Measurements from ENCODE around the gene CEP112.
"Not testable (repeated sequence)": the region's sequence is repeated elsewhere in the genome, so short reads cannot be mapped to it uniquely, and the experiment has no call there.

CEP112 gene

DNA sequence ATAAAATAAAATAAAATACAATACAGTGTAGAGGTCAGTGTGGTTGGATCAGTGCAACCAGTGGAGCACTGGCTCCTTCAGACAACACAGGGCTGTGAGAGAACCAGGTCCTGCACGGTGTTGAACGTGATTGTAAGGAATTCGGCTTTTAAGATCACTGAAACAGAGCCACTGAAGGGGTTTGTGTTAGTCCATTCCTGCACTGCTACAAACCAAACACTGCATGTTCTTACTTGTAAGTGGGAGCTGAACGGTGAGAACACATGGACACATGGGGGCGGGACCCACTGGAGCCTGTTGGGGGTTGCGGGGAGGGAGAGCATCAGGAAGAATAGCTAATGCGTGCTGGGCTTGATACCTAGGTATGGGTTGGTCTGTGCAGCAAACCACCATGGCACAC, 437.3 kb downstream of the CEP112 start:
- DNase-seq = no peak

GRCh38 chr17:65754081-65754480, 437.9 kb downstream of the CEP112 start:
- no peak for DNase-seq

DNA sequence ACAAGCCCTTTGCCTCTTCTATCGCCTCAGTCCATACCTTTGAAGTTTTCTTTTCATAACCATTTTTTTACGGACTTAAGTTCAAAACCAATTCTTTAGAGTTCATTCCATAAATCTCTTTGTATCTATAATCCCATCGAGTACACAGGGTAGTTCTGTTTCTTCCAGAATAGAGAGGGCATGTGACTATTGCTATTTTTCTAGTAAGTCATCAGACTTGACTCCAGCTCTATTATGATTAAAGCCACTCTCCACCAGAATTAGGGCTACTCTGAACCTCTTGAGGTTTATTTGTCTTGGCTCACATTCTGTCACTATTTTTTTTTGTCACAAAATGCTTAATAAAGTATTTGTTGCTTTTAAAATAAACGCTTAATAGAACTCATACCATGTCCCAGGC, 438.6 kb downstream of the CEP112 start:
- no peak for DNase-seq

GRCh38 chr17:65751263-65751662, 440.7 kb downstream of the CEP112 start:
- no peak for DNase-seq

- no peak for DNase-seq
Observed at GRCh38 chr17:65750631-65751115, 441.3 kb downstream of the CEP112 start.

- DNase-seq = no peak
Observed at GRCh38 chr17:65750166-65750565, 441.8 kb downstream of the CEP112 start.

GRCh38 chr17:65749479-65749878, 442.5 kb downstream of the CEP112 start:
- no peak for DNase-seq

DNA sequence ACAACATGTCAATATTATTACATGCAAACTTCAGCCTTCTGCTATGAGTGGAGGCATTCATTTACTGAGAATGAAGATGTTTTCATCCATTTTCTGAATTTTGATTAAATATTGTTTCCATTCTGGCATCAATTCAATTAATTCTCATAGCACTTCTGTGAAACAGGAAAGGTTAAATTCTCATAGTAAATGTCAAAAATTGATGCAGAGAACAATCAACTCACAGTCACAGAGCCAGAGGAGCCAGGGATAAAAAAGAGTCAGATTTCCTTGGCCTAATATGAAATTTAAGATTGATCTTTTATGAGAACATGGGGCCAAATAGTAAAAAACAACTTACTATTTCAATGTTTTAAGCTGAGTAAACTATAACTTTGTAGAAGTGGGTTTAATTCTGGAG, 446.7 kb downstream of the CEP112 start:
- DNase-seq = no peak

GRCh38 chr17:65743308-65743655, 448.7 kb downstream of the CEP112 start:
- DNase-seq = no peak

- DNase-seq = peak; percentile 32
Observed at GRCh38 chr17:65742403-65743307, 449.3 kb downstream of the CEP112 start.

- no peak for DNase-seq
Observed at GRCh38 chr17:65741710-65742109, 450.2 kb downstream of the CEP112 start.

DNA sequence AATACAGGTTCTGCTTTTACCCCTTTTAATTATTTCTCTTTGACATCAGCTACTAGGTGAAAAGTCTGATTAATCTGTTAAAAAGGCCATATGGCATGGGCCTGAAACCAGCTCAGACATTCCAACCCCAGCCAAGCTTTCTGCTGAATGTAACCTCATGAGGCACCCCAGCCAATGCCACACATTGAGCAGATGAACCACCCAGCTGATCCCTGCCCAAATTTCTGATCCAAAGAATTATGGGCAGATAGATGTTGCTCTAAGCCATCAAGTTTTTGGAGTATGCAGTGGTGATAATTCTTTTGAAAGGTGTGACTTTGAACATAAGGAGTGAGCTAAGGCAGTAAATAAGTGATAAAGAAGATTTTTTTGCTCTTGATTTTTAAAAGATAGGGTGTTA, 452.9 kb downstream of the CEP112 start:
- no peak for DNase-seq

DNA sequence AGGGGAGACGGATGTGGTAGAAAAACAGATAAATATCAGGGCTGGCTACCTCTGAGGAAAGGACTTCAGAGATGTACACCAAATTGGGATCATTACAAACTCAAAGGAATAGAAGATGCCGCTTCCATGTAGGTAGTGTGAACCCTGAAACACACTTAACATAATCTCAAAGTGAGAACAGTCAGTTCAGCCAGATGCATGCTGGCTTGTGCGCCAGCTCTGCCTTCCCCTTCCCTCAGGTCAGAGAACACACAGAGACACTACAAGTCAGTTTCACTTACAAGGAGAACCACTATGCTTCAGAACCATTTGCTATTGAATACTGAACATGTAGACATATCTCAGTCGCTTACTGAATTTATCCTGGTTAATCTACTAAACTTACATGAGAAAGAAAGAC, 454.5 kb downstream of the CEP112 start:
- DNase-seq = no peak

DNA sequence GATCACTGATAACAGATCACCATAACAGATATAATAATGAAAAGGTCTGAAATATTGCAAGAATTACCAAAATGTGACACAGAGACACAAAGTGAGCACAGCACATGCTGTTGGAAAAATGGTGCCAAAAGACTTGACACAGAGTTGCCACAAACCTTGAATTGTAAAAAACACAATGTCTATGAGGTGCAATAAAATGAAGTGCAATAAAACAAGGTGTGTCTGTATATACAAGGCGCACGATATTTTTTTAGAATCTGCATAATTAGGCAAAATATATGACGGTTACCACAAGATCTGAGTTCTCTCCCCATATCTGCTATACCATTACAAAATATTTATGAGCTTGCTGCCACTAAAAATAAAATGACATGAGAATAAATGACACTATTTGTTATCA, 458.6 kb downstream of the CEP112 start:
- DNase-seq = no peak

GRCh38 chr17:65732667-65733066, 459.3 kb downstream of the CEP112 start:
- DNase-seq = not testable (repeated sequence)

- no peak for DNase-seq
Observed at GRCh38 chr17:65730711-65731169, 461.2 kb downstream of the CEP112 start.

DNA sequence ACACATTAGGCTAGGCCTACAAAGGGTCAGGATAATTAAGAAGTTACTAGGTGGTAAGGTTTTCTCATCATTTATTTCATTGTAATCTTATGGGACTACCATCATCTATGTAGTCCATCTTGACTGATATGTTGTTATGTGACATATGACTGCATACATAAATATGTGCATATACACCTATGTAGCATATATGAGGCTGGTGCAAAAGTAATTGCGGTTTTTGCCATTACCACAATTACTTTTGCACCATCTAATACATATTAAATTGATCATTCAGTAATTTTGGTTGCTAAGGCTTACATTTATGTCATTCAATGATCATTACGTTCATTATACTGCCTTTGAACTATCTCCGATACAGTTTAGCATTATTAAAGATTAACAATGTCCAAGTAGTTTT, 462.7 kb downstream of the CEP112 start:
- no peak for DNase-seq

DNA sequence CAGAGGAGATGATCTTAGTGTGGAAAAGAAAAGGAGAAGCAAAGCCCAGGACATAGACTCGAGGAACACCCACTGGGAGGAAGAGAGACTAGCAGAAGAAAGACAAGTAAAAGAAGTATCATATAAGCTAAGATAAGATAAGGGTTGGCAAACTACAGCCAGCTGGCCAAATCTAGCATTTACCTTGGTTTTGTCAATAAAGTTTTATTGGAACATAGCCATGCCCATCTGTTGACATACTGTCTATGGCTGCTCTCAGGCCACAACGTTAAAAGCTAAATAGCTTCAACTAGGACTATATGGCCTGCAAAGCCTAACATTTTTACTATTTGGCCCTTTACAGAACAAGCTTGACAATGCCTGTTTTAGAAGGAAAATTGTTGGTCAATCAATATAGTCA, 464.1 kb downstream of the CEP112 start:
- DNase-seq = no peak

- DNase-seq = no peak
Observed at GRCh38 chr17:65727246-65727645, 464.7 kb downstream of the CEP112 start.

DNA sequence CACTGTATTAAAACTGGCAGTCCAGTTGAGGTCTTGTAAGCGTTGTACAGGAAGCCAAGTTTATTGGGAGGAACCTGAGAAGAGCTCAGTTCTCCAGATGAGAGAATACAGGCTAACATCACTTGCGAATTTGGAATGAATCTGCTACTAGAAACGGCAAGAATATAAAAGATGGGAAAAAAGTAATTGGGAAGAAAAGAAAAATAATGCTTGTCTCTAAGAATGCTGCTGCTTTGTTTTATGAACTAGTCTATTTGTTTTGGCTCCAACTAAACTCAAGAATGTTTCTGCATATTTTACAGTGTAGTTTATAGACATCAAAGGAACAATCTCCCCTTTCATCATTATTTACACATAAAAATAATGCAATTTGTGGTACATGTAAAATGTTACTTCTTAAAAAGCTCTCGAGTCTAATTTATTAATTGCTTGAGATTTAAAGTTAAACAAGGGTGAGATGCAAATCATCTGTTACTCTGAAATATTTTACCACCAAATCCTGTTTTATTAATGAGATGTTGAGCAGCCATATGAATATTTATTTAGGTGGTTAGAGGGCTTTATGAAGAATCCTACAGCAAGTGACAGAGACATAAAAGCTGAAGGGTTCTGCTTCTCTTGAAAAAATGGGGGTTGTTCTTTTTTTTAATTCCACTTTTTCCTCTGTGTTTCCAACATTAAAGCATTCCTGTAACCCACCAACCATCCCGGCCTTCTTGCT, 468.3 kb downstream of the CEP112 start:
- no peak for DNase-seq

DNA sequence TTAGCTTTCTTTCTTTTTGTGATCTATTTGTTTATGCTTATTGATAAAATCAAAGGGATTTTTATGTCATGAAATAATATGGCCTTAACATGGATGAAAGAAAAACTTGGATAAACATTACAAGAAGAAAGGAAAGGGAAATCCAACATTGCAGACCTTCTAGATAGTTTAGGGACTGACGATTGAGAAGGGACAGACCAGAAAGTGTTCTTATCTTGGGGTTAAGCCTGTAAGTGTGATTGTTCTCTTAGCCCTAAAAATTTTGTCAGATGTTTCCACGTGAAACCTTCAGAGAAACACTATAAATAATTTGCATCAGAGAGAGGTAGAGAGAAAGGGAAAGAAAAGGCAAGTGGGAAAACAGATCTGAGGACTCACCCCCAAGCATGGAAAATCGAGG, 473.3 kb downstream of the CEP112 start:
- DNase-seq = no peak

DNA sequence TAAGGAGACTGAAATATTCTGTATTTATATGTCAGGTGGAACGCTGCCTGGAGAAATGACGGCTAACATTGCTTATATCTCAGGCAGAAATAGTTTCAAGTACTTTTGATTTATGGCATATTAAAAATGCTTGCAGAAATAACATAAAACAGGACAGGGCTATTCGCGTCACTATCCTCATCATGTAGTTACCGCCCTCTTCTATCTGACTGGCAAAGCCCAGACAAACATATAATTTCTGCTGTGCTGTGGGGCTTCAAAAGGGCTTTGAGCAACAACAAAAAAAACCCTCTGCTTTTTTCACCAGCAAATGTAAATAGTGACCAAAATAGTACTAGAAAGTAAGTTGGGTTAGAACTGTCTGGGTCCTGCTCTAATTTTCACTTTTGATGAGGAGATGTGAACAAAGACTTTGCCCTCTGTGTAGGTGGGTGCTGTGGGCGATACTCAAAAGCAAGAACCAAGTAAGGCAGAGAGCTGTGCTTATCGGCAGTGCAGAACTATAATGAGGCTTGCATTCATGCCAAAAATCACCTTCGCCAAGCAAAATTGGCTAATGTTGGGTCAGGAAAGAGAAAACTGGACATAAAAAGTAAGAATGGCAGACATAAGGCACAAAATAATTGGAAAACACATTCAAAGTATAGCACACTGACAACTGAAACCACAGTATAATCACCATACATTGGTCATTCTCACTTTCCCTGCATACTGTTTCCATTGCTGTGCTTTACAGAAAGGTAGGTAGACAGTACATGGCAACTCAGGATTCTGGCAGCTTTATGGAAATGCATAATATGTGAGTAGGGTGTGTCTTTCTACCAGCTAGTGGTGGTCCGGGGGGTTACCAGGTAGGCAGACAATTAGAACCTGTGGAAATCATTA, 479.3 kb downstream of the CEP112 start:
- DNase-seq = no peak

DNA sequence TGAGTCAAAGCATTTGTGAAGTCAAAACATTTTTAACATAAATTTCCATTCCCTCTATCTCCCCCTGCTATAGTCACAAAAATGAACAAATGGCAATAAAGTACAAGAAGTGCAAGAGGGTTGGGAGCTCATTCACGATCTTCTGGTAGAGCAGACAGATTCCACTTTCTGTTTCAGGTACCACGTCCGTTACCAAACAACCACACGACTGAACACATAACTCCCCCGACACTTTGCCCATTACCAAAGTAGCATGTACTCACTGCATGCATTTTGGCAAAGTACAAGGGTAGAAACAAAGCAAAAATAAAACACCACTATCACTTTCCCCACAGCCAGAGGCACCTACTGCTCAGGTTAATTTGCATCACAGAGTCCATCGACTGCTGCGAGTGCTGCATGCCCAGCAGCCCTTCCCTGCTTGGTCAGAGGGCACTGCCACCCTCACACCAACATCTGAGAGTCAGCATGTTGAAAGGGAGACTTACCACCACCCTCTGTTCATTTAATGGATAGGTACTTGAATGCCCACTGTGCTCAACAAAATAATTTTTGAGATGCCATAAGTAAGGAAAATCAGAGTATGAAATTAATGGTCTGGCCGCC, 480.2 kb downstream of the CEP112 start:
- DNase-seq = no peak
